Measurements from ENCODE around the gene VARS1.

- TF ChIP-seq, protein P1, sequence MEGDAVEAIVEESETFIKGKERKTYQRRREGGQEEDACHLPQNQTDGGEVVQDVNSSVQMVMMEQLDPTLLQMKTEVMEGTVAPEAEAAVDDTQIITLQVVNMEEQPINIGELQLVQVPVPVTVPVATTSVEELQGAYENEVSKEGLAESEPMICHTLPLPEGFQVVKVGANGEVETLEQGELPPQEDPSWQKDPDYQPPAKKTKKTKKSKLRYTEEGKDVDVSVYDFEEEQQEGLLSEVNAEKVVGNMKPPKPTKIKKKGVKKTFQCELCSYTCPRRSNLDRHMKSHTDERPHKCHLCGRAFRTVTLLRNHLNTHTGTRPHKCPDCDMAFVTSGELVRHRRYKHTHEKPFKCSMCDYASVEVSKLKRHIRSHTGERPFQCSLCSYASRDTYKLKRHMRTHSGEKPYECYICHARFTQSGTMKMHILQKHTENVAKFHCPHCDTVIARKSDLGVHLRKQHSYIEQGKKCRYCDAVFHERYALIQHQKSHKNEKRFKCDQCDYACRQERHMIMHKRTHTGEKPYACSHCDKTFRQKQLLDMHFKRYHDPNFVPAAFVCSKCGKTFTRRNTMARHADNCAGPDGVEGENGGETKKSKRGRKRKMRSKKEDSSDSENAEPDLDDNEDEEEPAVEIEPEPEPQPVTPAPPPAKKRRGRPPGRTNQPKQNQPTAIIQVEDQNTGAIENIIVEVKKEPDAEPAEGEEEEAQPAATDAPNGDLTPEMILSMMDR (IDR thresholded peaks at IDR 0.05) = no peak
- TF ChIP-seq POLR2A (IDR thresholded peaks at IDR 0.05) = no peak
Measured at GRCh38 chr6:31758281-31758680, 37.3 kb downstream of the VARS1 start.

Measured in prostate gland (tissue), 2 donors.